Activated gamma-delta T cell (primary cell): Measurements from ENCODE around the gene KHDRBS2.

ENCODE experiments used
- DNase-seq: peaks from one replicate; lab custom pipeline; 2025; lab: John Stamatoyannopoulos, UW

The KHDRBS2 gene

GRCh38 chr6:62035952-62036351, 250.1 kb downstream of the KHDRBS2 start:
- no peak for DNase-seq

- no peak for DNase-seq
These were observed 272.3 kb downstream of the KHDRBS2 start for GRCh38 chr6:62013719-62014118.

DNA sequence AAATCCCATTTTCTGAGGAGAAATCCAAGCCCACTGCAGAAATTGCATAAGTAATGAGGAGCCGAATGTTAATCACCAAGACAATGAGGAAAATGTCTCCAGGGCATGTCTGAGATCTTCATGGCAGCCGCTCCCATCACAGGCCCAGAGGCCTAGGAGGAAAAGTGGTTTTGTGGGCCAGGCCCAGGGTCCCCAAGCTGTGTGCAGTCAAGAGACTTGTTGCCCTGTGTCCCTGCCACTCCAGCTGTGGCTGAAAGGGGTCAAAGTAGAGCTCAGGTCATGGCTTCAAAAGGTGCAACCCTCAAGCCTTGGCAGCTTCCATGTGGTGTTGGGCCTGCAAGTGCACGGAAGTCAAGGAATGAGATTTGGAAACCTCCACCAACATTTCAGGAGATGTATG, 276.6 kb downstream of the KHDRBS2 start:
- no peak for DNase-seq

DNA sequence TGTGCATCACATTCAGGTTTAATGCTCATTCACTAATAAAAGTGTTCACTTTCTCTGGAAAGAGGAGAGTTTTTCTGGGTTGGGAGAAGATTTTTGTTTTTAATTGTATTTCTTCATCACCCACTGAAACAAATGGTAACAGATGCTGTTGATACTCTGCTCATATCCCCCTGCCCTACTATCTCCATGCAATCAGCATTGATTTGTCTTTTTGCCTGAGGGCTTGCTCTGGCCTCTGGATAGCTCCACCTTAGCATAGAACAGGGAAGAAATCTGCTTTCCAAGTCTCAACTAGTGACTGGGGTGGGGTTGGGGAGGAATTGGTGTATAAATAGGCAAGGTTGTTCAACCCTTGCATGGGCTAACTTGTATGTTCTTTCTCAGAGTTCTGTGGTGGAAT, 296.4 kb downstream of the KHDRBS2 start:
- DNase-seq, result no peak

GRCh38 chr6:61980622-61981021, 305.4 kb downstream of the KHDRBS2 start:
- DNase-seq, result no peak

GRCh38 chr6:61977947-61978346, 308.1 kb downstream of the KHDRBS2 start:
- no peak for DNase-seq

DNA sequence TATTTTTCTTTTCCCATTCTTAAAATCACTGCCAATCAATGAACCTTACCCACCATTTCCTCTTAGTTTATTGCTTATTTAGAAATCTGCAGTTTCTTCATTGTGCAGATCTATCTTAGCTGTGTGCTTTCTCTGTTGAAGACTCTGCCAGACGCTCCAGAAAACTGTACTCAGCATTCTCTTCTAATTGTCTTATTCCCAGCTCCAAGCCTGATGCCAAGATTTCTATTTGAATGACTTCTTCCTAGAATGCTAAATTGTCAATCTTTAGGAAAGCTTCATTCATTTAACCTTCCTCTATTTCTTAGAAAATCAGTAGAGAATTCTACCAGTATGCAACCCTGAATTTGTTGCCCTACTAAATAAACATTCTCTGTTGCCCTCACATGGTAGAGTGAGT, 308.9 kb downstream of the KHDRBS2 start:
- DNase-seq, result no peak

GRCh38 chr6:61959196-61959595, 326.8 kb downstream of the KHDRBS2 start:
- no peak for DNase-seq

- no peak for DNase-seq
These were observed 332.2 kb downstream of the KHDRBS2 start for GRCh38 chr6:61953851-61954250.

GRCh38 chr6:61951586-61951985, 334.4 kb downstream of the KHDRBS2 start:
- no peak for DNase-seq

GRCh38 chr6:61950811-61951210, 335.2 kb downstream of the KHDRBS2 start:
- no peak for DNase-seq

- no peak for DNase-seq
These were observed 336.1 kb downstream of the KHDRBS2 start for GRCh38 chr6:61949971-61950370.

DNA sequence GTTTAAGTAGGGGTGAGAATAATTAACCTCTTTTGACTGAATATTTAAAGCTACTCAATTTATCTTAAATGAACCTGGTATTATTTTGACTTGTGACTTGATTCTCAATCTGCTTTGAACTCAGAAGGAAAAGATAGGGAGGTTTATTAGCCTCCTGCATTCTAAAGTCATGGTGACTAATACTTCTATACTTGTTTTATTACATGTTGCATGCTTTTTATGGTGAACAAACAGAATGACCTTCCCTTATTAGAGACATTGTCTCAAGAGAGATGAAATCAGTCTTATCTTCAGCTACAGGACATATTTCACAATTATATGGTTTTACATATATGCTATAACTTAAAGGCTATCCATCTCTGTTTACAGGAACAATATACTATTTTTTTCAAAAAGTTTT, 336.9 kb downstream of the KHDRBS2 start:
- DNase-seq, result no peak

- no peak for DNase-seq
These were observed 338.6 kb downstream of the KHDRBS2 start for GRCh38 chr6:61947311-61947947.

DNA sequence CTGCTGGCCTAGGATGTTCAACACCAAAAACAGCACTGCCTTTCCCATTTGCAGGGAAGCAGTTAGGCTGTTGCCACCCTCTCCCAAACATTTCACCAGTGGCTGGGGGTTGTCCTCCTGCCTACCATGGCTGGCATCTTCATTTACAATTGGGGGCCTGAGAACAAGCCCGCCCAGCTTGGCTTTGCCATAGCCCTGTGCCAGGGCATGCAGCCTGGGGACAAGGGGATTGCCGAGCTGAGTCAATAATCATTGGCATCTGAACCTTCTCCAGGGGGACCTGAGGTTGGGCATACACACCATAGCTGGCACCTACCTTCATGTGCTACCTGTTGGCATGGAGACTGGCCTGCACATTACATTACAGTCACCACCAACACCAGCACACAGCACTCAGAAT, 345.1 kb downstream of the KHDRBS2 start:
- no peak for DNase-seq

- no peak for DNase-seq
These were observed 350.7 kb downstream of the KHDRBS2 start for GRCh38 chr6:61935242-61935846.

- no peak for DNase-seq
These were observed 376.5 kb downstream of the KHDRBS2 start for GRCh38 chr6:61909486-61909885.

- DNase-seq, result no peak
These were observed 384.3 kb downstream of the KHDRBS2 start for GRCh38 chr6:61901748-61902147.

DNA sequence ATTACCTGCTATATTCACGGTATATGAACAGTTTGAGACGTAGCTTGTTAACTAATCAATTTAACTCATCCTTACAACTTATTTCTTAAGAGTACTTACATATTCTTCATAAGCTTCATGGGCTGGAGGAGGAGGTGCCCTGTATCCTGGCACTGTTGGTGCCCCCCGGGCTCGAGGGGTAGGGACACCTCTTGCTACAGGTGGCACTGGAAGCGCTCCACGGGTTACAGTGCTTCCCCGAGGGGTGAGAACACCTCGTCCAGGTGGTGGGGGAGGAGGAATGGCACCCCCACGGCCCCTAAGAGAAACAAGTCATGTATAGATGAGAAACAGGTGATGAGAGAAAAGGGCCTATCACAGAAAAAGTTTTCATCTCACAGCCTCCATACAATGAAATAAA, 391.5 kb downstream of the KHDRBS2 start:
- DNase-seq, result no peak

- no peak for DNase-seq
These were observed 398.6 kb downstream of the KHDRBS2 start for GRCh38 chr6:61887423-61887822.

GRCh38 chr6:61886608-61887259, 399.3 kb downstream of the KHDRBS2 start:
- no peak for DNase-seq

GRCh38 chr6:61869632-61870400, 416.2 kb downstream of the KHDRBS2 start:
- DNase-seq, result no peak
